Mucosa of rectum (tissue), 2 donors: ENCODE results near the gene RBM43.

Experiments used
- H3K27ac ChIP-seq, 2 donors: one replicate each; pipeline ENCODE4 v1.7.0; 2013; ENCODE audit warnings: inconsistent platforms in 2 of 2, low read depth in 2 of 2, low read length in 2 of 2
- H3K27me3 ChIP-seq, 2 donors: one replicate each; pipeline ENCODE4 v1.7.0; 2013; ENCODE audit warnings: low read length in 2 of 2; ENCODE audit not compliant: control insufficient read depth in 2 of 2, insufficient read depth in 2 of 2
- H3K36me3 ChIP-seq, 2 donors: one replicate each; pipeline ENCODE4 v1.7.0; 2013; ENCODE audit warnings: low read length in 2 of 2; ENCODE audit not compliant: control insufficient read depth in 2 of 2, insufficient read depth in 2 of 2
- H3K4me1 ChIP-seq, 2 donors: one replicate each; pipeline ENCODE4 v1.7.0; 2013; ENCODE audit warnings: low read length in 2 of 2, mild to moderate bottlenecking in 1 of 2; ENCODE audit not compliant: control insufficient read depth in 2 of 2, insufficient read depth in 2 of 2
- H3K4me3 ChIP-seq, 2 donors: one replicate each; pipeline ENCODE4 v1.7.0; 2013; ENCODE audit warnings: low read length in 2 of 2
- H3K9ac ChIP-seq, 2 donors: one replicate each; pipeline ENCODE4 v1.7.0; 2013; ENCODE audit warnings: low read length in 2 of 2, low read depth in 1 of 2, mild to moderate bottlenecking in 1 of 2
- H3K9me3 ChIP-seq, 2 donors: one replicate each; pipeline ENCODE4 v1.7.0; 2013; ENCODE audit warnings: low read length in 2 of 2; ENCODE audit not compliant: control insufficient read depth in 2 of 2
- donor health status: healthy.
- donor health status: Normal muscosa, but diverticular disease.

The RBM43 gene

DNA sequence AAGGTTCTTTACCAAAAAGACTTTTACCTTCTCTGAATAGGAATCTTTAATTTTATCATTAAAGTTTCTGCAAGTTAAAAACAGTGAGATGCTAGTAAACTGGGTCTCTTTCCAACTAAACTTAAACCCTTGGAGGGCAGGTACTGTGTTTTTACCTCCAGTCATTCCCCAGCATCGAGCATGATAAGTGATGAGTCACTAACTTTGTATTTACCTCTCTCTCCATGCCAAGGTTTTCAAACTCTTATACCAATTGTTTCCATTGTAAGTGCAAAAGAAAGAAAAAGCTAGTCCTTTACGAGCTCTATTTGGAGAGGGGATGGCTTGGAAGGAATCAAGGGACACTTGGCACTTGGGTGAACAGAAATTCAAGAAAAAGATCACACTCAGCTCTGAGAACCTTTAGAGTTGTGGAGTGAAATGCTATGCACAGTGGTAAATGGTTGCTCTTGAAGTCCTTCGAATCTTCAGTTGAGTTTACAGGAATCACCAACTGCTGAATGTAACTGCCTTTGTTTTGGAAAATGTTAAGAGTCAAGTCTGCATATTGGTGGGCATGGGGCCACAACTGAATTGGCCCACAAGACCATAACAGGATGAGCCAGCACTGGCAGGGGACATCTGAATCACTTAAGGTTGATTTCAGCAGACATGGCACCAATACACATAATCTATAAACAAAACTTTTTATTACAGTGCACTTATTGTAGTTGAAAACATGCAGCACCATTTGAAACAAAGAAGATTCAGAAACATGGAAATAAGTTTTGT lies 8.3 kb upstream of the RBM43 start:
- Histone ChIP-seq H3K27ac (no peak overlapping the region), H3K9ac (no peak overlapping the region), H3K36me3 (peaks cover 18 to 25% of the 10 kb centered on the region in 2 donors)

DNA sequence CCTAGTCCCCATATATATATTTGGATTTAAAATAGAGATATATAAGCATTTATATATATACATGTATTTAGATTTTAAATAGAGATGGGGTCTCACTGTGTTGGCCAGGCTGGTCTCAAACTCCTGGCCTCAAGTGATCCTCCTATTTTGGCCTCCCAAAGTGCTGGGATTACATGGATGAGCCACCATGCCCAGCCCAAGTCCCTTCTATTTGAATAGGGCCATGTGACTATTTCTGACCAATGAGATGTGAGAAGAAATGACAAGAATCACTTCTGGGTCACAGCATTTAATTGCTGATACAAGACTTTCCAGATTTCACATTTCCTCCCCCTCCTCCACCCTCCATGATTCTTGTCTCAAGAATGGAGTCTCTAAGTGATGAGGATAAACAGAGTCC lies 6.4 kb upstream of the RBM43 start:
- H3K9ac ChIP-seq, result no peak overlapping the region

More for the DNA sequence above, 8.3 kb upstream of the RBM43 start:
- Histone ChIP-seq H3K4me1 (no peaks in the 10 kb centered on the region), H3K4me3 (no peak overlapping the region), H3K9me3 (no peaks in the 10 kb centered on the region), H3K27me3 (no peaks in the 10 kb centered on the region)

DNA sequence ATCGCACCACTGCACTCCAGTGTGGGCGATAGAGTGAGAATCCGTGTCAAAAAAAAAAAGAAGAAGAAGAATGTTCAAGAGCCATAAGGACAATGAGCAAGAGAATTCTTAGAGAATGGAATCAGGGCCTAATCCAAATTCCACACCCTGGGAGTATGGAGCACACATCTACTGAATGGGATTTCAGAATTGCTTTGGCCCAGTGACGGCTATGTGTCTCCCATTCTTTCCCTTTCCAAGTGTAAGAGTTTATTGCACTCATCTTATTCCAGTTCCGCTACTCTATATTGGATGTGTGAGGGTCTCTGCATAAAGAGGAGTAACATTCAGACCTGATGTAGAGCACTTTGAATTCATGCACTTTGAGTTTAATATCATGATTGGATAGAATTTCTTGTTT lies 5.9 kb upstream of the RBM43 start:
- Histone ChIP-seq H3K4me1 (no peaks in the 10 kb centered on the region), H3K9ac (no peak overlapping the region), H3K27me3 (no peaks in the 10 kb centered on the region), H3K27ac (no peak overlapping the region), H3K36me3 (peaks cover 15 to 20% of the 10 kb centered on the region in 2 donors), H3K4me3 (no peak overlapping the region), H3K9me3 (no peaks in the 10 kb centered on the region)

More for the DNA sequence above, 6.4 kb upstream of the RBM43 start:
- no peaks in the 10 kb centered on the region for H3K4me1 ChIP-seq
- peaks cover 16 to 24% of the 10 kb centered on the region in 2 donors for H3K36me3 ChIP-seq
- H3K9me3 ChIP-seq, result no peaks in the 10 kb centered on the region
- no peak overlapping the region for H3K27ac ChIP-seq
- H3K27me3 ChIP-seq, result no peaks in the 10 kb centered on the region
- H3K4me3 ChIP-seq, result no peak overlapping the region

DNA sequence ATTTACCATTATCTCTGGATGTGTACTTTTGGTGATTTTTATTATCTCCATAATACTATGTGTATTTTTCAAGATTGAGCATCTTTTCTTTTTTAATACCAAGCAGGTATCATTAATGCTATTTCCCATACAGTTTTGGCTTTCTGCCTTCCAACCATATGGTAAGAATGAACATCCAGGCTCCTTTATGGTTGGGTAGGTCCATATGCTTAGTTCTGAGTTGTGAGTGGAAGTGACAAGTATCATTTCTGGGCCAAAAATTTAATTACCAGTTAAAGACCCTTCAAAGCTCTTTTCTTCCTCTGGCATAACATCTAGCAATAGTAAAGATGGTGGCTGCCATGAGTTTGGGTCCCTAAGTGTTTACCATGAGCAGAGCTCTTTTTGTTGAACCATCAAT lies 4.3 kb upstream of the RBM43 start:
- Histone ChIP-seq H3K4me1 (peaks cover 3 to 5% of the 10 kb centered on the region in 2 donors), H3K27ac (no peak overlapping the region)

DNA sequence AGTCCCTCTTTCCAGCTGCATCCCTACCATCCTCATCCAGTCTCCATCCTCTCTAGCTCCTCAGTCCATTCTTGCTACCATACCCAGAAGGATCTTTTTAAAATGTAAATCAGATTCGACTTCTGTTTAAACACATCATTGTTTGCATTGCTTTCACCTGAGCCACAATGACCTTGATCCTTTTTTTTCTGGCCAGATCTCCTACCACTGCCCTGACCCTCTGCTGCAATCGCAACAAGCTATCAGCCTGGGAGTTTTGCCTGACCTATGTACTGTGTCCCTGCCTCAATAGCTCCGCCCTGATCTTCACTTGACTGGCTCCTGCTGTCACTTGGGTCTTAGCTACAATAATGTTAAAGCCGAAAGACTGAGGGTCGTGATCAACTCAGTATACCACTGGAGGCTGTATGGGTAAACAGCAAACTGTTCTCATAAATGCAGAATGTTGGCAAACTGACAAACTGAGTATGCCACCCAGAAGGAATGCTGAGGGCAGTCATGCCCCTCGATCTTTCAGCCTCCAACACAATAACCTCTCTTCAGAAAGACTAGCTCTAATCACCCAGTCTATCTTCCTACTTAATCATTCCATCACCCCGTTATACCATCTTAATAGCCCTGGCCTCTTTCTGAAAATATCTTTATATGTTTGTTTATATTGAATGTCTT lies 2.6 kb upstream of the RBM43 start:
- Histone ChIP-seq H3K36me3 (no peaks in the 10 kb centered on the region), H3K27me3 (no peaks in the 10 kb centered on the region), H3K9ac (no peak overlapping the region), H3K9me3 (no peaks in the 10 kb centered on the region), H3K4me1 (peaks cover 3 to 5% of the 10 kb centered on the region in 2 donors), H3K4me3 (no peak overlapping the region), H3K27ac (no peak overlapping the region)

More for the DNA sequence above, 4.3 kb upstream of the RBM43 start:
- Histone ChIP-seq H3K9ac (no peak overlapping the region), H3K9me3 (no peaks in the 10 kb centered on the region), H3K4me3 (no peak overlapping the region), H3K36me3 (peaks cover 9% of the 10 kb centered on the region in 2 donors), H3K27me3 (no peaks in the 10 kb centered on the region)

DNA sequence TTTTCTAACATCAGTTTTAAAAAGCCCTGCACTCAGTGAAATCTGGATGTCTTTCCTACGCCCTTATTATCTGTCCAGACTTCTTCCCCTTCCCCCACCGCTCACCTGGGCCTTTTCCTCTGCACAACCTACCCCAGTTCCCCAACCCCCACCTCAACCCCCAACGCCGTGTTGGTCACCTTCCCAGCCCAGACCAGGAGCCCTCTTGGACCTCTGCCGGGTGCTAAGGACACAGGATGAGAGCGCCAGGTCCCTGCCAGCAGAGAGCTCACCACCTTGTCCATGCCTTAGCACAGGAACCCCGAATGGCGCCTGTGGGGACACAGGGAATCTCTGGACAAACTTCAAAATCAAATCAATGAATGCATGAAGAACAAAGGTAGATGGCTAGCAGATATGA lies 966 bp upstream of the RBM43 start:
- Histone ChIP-seq H3K27me3 (no peaks in the 10 kb centered on the region), H3K27ac (no peak overlapping the region), H3K4me1 (peaks cover 3 to 5% of the 10 kb centered on the region in 2 donors), H3K9ac (no peak overlapping the region), H3K9me3 (no peaks in the 10 kb centered on the region), H3K4me3 (no peak overlapping the region), H3K36me3 (no peaks in the 10 kb centered on the region)

DNA sequence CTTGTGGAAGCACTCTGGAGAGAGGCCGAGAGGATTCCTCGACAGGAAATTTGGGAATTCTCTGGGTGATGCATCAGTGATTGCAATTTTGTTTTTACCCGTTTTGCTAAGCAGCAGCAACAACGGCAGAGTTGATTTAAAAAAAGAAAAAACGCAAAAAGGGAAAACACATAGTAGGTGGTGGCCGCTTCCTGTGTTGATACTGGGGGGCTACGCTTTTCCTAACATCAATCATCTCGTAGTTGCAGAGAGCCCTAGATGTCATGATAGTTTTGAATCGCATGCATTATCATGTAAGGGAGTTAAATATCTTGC lies 271 bp upstream of the RBM43 start:
- peak overlapping the region; percentile 84 to 97 for H3K9ac ChIP-seq
- peak overlapping the region; percentile 74 to 85 for H3K4me3 ChIP-seq
- no peaks in the 10 kb centered on the region for H3K36me3 ChIP-seq
- no peaks in the 10 kb centered on the region for H3K27me3 ChIP-seq
- peaks cover 3 to 5% of the 10 kb centered on the region in 2 donors for H3K4me1 ChIP-seq
- H3K27ac ChIP-seq, result peak overlapping the region; percentile 87 to 95
- H3K9me3 ChIP-seq, result no peaks in the 10 kb centered on the region

DNA sequence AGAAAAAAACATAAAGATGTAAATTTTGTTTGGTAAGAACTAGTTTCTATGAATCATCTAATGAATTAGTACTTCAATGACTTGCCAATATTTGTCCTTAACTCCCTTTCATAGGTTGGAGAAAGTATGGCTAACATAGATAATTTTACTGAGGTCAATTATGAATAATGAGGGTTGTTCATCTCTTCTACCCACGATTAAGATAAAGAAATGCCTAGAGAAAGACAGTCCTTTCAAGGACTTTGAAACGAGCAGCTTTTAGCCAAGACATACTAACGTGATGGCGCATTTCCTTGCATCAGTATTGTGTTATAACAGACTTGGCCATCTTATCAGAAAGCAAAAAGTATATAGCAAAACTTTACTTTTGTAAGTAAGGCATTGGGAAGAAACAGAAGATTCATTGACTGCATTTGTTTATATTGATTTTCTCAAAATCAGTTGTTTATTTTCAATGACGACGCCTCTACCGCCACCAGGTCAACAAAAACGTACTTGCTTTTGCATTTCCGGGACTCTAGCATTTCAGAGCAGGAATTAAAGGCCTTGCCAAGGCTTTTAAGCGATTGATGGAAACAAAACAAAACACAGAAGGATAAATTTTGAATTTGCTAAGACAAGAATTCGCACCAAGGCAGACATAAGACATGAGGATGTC lies 961 bp downstream of the RBM43 start:
- Histone ChIP-seq H3K4me1 (peaks cover 3 to 5% of the 10 kb centered on the region in 2 donors), H3K4me3 (peak overlapping the region; percentile 74 to 85), H3K27ac (peak overlapping the region; percentile 87 to 95), H3K9ac (peak overlapping the region; percentile 84 to 97), H3K27me3 (no peaks in the 10 kb centered on the region), H3K36me3 (no peaks in the 10 kb centered on the region), H3K9me3 (no peaks in the 10 kb centered on the region)

DNA sequence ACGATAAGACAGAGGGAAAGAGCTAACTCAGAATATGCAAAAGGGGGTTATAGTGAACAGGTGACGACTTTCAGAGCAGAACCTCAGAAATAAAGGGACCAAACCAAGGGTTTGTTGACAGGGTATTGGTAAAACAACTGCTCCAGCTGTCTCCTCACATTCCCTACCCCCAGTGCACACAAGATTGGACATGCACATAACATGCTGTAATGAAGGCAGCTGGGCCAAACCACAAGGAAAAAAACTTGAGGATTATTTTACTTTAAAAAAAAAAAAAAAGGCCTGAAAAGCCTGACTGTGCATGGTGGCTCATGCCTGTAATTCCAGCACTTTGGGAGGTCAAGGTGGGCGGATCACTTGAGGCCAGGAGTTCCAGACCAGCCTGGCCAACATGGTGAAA lies 3.5 kb downstream of the RBM43 start:
- no peaks in the 10 kb centered on the region for H3K27me3 ChIP-seq

DNA sequence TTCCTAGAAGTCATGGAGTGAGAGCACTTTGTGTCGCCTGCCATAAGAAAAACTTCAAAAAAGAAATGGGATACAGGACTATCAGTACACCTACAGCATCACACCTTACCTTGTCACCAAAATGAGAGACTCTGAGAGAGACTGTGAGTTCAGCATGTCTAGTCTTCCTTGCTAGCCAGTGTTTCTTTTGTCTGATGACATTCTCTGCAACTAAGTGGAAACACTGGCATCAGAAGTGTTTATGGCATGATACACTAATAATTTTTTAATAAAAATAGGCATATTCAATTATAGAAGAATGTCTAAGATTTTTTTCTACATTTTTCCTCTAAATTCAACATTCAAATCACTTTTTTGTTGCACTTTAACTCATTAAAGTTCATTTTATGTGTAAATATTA lies 9.0 kb downstream of the RBM43 start:
- Histone ChIP-seq H3K27ac (no peak overlapping the region), H3K4me3 (no peak overlapping the region), H3K27me3 (no peaks in the 10 kb centered on the region), H3K4me1 (no peaks in the 10 kb centered on the region), H3K9me3 (peaks cover 0 to 4% of the 10 kb centered on the region in 2 donors), H3K9ac (no peak overlapping the region), H3K36me3 (peaks cover 10 to 23% of the 10 kb centered on the region in 2 donors)

More for the DNA sequence above, 3.5 kb downstream of the RBM43 start:
- H3K9me3 ChIP-seq, result no peaks in the 10 kb centered on the region
- no peak overlapping the region for H3K27ac ChIP-seq
- H3K4me3 ChIP-seq, result no peak overlapping the region
- H3K36me3 ChIP-seq, result no peaks in the 10 kb centered on the region
- H3K4me1 ChIP-seq, result peaks cover 3 to 5% of the 10 kb centered on the region in 2 donors
- H3K9ac ChIP-seq, result no peak overlapping the region
